Aortic smooth muscle cell (primary cell): ENCODE measurements around the gene NUFIP1. TPM values are rescaled to one million over a fixed set of nuclear protein-coding genes. Genes with fewer than 3 reads are reported as not detected.

Source experiments
- total RNA-seq: library from RNA; depleted of rRNA; stranded (reverse); fragments of >200 nt; gene quantifications from 2 replicates; pipeline ENCODE4 v1.2.3, GENCODE V29; 2014

Gene NUFIP1
- 1.7 and 2.1 TPM in 2 replicates for total RNA-seq

GRCh38 chr13:44989071-44989889, at the start of gene NUFIP1, which contains the start of gene GPALPP1:
Gene NUFIP1, minus strand, starts transcription at chr13:44989471. Its CDS starts 35 bp downstream, at chr13:44989436.
Gene GPALPP1, plus strand, starts transcription at chr13:44989538. Its CDS starts 117 bp downstream, at chr13:44989655.

Other genes with a start within 250 kb of the NUFIP1 start
- 22.6 and 26.5 TPM in 2 replicates for gene GPALPP1, start 67 bp upstream of the NUFIP1 start, total RNA-seq
- 15.2 and 17.1 TPM in 2 replicates for gene GTF2F2, start 131.0 kb upstream of the NUFIP1 start, total RNA-seq
- 0.13 and 0.50 TPM in 2 replicates for gene KCTD4, start 211.6 kb upstream of the NUFIP1 start, total RNA-seq